GM18517 (cell line): ENCODE data around the gene TSNAX.

Experiments used
- ATAC-seq: cut with Tn5 transposase; IDR thresholded peaks from one replicate; pipeline ENCODE4 v1.9.1; 2021; ENCODE audit warnings: mild to moderate bottlenecking, moderate library complexity; ENCODE audit not compliant: unreplicated experiment

The TSNAX gene

DNA sequence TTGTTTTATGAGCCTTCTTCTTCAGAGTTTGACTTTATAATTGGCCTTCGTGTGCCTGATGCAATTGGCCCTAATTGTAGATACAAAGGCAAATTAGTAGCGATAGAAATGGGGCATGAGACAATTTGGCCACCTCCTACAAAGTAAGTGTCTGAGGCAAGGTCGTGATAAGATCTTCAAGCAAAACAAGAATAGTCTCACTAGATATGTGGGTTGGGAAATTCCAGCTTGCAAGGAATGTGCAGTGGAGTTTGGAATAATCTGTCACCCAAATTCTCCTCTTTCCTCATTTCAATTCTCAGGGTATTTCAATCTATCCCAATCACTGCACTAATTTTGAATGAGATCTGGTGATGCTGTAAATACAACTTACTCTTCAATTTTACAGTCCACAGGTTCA is 11.4 kb upstream of the TSNAX start:
- ATAC-seq: no peak

- no peak for ATAC-seq
Observed at GRCh38 chr1:231518485-231519034, 9.9 kb upstream of the TSNAX start.

- no peak for ATAC-seq
Observed at GRCh38 chr1:231519166-231519565, 9.3 kb upstream of the TSNAX start.

GRCh38 chr1:231522038-231522437 is 6.4 kb upstream of the TSNAX start:
- no peak for ATAC-seq

- ATAC-seq: no peak
Observed at GRCh38 chr1:231522931-231523642, 5.4 kb upstream of the TSNAX start.

GRCh38 chr1:231523816-231524215 is 4.7 kb upstream of the TSNAX start:
- no peak for ATAC-seq

GRCh38 chr1:231526536-231526935 is 1.9 kb upstream of the TSNAX start:
- ATAC-seq: no peak

- peak; percentile 31 for ATAC-seq
Observed at GRCh38 chr1:231527586-231528171, 790 bp upstream of the TSNAX start.

- no peak for ATAC-seq
Observed at GRCh38 chr1:231533240-231533639, 4.8 kb downstream of the TSNAX start.

- no peak for ATAC-seq
Observed at GRCh38 chr1:231534703-231535159, 6.3 kb downstream of the TSNAX start.

- no peak for ATAC-seq
Observed at GRCh38 chr1:231536099-231536498, 7.6 kb downstream of the TSNAX start.

- ATAC-seq: no peak
Observed at GRCh38 chr1:231540847-231541246, 12.4 kb downstream of the TSNAX start.

DNA sequence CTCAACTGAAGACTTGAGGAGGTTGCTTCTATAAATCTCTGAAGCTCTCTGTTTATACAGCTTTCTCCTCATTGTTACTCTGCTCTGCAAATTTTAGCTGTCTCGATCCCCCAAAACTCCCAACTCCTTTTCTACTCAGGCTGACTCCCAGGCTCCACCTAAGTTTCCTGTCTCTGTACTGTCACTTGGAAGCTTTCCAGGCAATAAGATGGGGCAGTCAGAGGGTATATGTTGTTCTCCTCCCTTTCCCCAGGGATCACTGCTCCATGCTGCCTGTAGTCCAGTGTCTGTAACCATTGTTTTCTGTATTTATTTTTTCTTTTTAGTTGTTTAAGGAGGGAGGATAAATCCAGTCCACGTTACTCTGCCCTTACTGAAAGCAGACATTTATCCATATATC is 13.4 kb downstream of the TSNAX start:
- no peak for ATAC-seq

DNA sequence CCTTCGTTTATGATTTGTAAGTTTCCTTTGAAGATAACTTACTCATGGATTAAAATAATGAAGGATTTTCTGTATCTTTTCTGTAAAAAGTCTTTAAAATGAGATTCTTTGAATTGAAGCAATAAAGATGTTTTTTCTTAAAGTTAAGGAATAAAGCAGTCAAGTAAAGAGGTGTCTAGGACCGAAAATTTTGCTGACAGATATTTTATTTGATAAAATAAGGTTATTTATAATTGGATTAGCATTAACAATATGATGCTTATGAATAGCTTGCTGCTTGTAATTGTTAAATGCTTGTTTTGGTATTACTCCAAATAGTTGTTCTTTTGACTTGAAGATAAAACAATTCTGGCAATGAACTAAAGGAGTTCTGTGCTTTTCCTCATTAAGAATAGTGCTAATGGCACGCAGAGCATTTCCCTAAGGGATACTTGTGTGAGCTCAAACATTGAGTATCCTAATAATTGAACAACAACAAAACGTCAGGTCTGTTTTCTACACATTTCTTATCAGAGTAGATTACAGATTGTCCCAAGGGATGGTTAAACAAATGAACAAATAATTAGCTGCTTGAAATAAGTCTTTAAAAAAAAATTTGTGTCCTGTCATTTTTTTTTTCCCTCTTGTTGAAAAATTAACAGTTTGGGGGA is 16.6 kb downstream of the TSNAX start:
- no peak for ATAC-seq

- ATAC-seq: no peak
Observed at GRCh38 chr1:231546693-231547092, 18.2 kb downstream of the TSNAX start.

DNA sequence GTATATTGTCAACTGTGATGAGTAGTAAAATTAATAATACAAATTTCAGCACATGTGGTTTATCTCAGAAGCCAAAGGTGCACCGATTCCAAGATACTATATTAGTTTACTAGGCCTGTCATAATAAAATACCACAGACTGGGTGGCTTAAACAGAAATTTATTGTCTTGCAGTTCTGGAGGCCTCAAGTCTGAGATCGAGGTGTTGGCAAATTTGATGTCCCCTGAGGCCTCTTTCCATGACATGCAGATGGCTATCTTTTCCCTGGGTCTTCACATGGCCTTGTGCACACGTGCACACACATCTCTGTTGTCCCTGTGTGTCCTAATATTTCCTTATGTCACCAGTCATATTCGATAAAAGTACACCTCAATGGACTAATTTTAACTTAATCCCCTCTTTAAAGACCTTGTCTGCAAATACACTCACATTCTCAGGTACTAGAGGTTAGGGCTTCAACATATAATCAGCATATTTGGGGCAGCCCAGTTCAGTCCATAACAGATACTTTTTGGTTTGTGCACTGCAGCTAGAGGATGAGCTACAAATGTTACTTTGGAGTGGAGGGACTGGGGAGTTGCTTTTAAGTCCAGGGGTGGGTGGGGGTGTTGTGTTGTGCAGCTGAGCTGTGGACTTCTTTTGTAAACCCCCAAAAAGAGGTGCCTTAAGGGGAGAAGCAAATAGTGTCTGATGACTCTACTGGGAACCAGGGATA is 21.4 kb downstream of the TSNAX start:
- ATAC-seq: no peak

- no peak for ATAC-seq
Observed at GRCh38 chr1:231550448-231550781, 21.9 kb downstream of the TSNAX start.

DNA sequence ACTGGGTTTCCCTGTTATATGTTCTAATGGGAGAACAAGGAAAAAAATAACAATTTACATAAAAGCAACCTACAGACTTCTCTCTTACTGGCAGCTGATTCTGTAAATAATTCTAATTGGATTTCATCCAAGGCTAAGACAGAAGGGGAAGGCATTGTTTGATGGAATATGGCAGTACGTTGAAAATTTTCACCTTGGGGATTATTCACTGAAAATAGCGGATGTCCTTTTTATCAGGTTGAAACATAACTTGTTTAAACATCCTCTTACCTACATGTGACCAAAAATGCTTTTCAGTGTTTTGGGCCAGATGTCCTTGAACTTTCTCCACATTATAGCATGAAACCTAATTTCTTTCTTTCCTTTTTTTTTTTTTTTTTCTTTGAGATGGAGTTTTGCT is 24.9 kb downstream of the TSNAX start:
- no peak for ATAC-seq

DNA sequence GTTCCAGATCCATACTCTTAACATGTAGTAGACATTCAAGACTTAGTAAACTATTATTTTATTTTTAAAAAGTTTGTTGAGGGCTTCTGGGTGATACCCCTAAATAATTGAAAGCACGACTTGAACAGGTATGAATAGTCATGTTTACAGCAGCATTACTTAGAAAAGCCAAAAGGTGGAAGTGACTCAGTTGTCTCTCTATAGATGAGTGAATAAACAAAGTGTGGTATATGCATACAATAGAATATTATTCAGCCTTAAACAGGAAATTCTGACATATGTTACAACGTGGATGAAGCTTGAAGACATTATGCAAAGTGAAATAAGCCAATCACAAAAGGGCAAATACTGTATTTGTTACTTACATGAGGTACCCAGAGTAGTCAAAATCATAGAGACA is 26.5 kb downstream of the TSNAX start:
- no peak for ATAC-seq

DNA sequence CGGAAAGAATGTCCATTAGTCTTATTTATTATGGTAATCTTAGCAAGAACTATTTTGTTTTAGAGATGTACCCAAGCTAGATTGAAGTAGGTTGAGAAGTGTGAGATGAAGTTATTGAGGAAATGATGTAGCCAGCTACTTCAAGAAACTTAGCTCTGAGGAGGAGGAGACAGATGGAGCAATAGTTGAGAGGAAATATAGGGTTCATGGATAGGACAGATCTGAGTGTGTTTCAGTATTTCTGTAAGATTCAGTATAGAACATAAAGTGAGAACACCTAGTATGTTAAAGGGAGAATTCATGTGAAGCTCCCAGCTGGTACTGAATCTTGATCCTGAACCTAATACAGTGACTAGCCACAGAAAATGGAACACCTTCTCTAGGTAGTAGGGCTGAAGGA is 28.9 kb downstream of the TSNAX start:
- no peak for ATAC-seq

GRCh38 chr1:231557898-231558707 is 29.6 kb downstream of the TSNAX start:
- no peak for ATAC-seq
